ENCODE data around the gene NRAP.

- no peak for TF ChIP-seq FOXM1 (IDR thresholded peaks at IDR 0.05; ENCODE audit: borderline replicate concordance)
- no peak for TF ChIP-seq HDGF (IDR thresholded peaks at IDR 0.05; ENCODE audit: borderline replicate concordance)
- TF ChIP-seq FOXK2 (IDR thresholded peaks at IDR 0.05), result no peak
- no peak for TF ChIP-seq NFRKB (IDR thresholded peaks at IDR 0.05)
- no peak for TF ChIP-seq SP1 (IDR thresholded peaks at IDR 0.05)
- no peak for TF ChIP-seq BHLHE40 (IDR thresholded peaks at IDR 0.05; ENCODE audit: borderline replicate concordance)
- TF ChIP-seq SUZ12 (IDR thresholded peaks at IDR 0.05), result no peak
- TF ChIP-seq TARDBP (IDR thresholded peaks at IDR 0.05), result no peak
- TF ChIP-seq PKNOX1 (IDR thresholded peaks at IDR 0.05), result no peak
- no peak for TF ChIP-seq ZNF384 (IDR thresholded peaks at IDR 0.05)
- no peak for TF ChIP-seq FOXA1 (IDR thresholded peaks at IDR 0.05)
- no peak for TF ChIP-seq L3MBTL2 (conservative IDR thresholded peaks at IDR 0.05)
- no peak for TF ChIP-seq ELF4 (IDR thresholded peaks at IDR 0.05)
Measured at GRCh38 chr10:113562704-113563103, 101.1 kb downstream of the NRAP start.
